Measurements from ENCODE around the gene PEAK1. TPM values are rescaled to one million over a fixed set of nuclear protein-coding genes. Genes with fewer than 3 reads are reported as not detected.

Gene PEAK1
- total and polyA plus RNA-seq, 2 experiments from 2014 or later = 7.8 to 34.1 TPM

GRCh38 chr15:77371850-77372563 lies 47.9 kb downstream of the PEAK1 start:
- no peaks in the 10 kb centered on the region for H3K27me3 ChIP-seq (ENCODE audit: insufficient read depth)
- DNase-seq (ENCODE audit: low spot score) (no peak), ATAC-seq (no peak)
- no peaks in the 10 kb centered on the region for H3K27me3 Mint-ChIP-seq (ENCODE audit: insufficient read depth, low read depth, poor library complexity)
- no peaks in the 10 kb centered on the region for H3F3A ChIP-seq (replicated peaks; ENCODE audit: low read depth)
- no peaks in the 10 kb centered on the region; the same call in 2 of the 3 replicates for H3K36me3 Mint-ChIP-seq (ENCODE audit: low read depth)
- no peak for TF ChIP-seq EZH2 (IDR thresholded peaks at IDR 0.05; ENCODE audit: low read depth, unreplicated experiment)
- TF ChIP-seq CTCF (conservative IDR thresholded peaks at IDR 0.05; ENCODE audit: low read depth in 2 of 2) = no peak
- TF ChIP-seq NANOG (IDR thresholded peaks at IDR 0.05; ENCODE audit: borderline replicate concordance) = no peak
- TF ChIP-seq REST (IDR thresholded peaks at IDR 0.05; ENCODE audit: unreplicated experiment) = no peak
- TF ChIP-seq EZH2phosphoT487 (IDR thresholded peaks at IDR 0.05; ENCODE audit: unreplicated experiment) = no peak
- no peak for TF ChIP-seq CREB1 (CRISPR knock-in tag; IDR thresholded peaks at IDR 0.05; ENCODE audit: low read depth)
- TF ChIP-seq ETS1 (IDR thresholded peaks at IDR 0.05) = no peak
- TF ChIP-seq ZNF114 (CRISPR knock-in tag; IDR thresholded peaks at IDR 0.05) = no peak
- no peak for TF ChIP-seq POLR2AphosphoS5 (IDR thresholded peaks at IDR 0.05; ENCODE audit: low read depth)
- peaks cover 8% of the 10 kb centered on the region for H3K4me1 Mint-ChIP-seq
- H3K9me2 ChIP-seq (ENCODE audit: insufficient read depth) = no peaks in the 10 kb centered on the region
- H3K36me3 ChIP-seq (ENCODE audit: insufficient read depth) = no peaks in the 10 kb centered on the region
- peaks cover 47% of the 10 kb centered on the region for H3K79me2 ChIP-seq (replicated peaks; ENCODE audit: insufficient read depth)
- H4K20me1 ChIP-seq (replicated peaks; ENCODE audit: insufficient read depth) = peaks cover 6% of the 10 kb centered on the region; the same call in 1 of the 2 replicates
- H3K4me1 ChIP-seq (ENCODE audit: insufficient read depth) = no peaks in the 10 kb centered on the region
- H2AFZ ChIP-seq = no peak overlapping the region
- H3K9me3 Mint-ChIP-seq = no peaks in the 10 kb centered on the region
- H3K4me3 Mint-ChIP-seq = no peak overlapping the region
- H3K4me3 ChIP-seq = no peak overlapping the region
- H3K27ac ChIP-seq (ENCODE audit: low read depth) = no peak overlapping the region
- no peak overlapping the region for H3K27ac Mint-ChIP-seq
- H3K4me2 ChIP-seq = no peak overlapping the region
